ENCODE data around the gene NTS.

NTS gene, protein sequence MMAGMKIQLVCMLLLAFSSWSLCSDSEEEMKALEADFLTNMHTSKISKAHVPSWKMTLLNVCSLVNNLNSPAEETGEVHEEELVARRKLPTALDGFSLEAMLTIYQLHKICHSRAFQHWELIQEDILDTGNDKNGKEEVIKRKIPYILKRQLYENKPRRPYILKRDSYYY

DNA sequence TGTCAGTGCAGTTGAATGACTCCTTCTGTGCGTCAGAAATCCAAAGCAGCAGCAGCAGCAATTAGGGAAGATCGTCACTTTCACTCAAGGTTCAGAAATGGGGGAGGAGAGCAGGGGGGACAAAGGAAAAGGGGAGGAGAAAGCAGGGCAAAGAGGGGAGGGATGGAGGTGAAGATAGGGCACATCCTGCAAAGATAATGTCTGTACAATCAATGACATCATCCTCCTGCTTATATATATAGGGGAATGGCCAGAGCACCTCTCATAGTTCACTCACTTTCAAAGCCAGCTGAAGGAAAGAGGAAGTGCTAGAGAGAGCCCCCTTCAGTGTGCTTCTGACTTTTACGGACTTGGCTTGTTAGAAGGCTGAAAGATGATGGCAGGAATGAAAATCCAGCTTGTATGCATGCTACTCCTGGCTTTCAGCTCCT, at the start of gene NTS:
Gene NTS (plus strand): TSS at position 265 of the 431 bp plus-strand sequence. CDS start 109 bp downstream, at position 374.
- no peak for DNase-seq

DNA sequence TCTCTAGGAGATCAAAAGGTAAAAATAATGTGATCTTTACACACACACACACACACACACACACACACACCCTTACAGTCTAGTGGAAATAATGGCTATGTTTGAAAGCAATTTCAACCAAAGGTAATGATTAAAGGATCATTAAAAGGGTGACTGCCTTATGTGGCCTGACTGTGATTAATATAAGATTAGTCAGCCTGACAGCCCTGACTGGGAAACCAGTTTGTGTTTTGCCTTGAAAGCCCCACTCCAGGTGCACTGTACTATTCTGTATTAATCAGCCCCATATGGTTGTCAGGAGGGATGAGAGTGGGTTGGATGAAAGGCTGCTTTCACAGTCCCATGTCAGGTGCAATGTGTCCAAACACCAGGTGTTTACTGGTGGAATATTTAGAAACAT, 48.3 kb upstream of the NTS start:
- no peak for DNase-seq

DNA sequence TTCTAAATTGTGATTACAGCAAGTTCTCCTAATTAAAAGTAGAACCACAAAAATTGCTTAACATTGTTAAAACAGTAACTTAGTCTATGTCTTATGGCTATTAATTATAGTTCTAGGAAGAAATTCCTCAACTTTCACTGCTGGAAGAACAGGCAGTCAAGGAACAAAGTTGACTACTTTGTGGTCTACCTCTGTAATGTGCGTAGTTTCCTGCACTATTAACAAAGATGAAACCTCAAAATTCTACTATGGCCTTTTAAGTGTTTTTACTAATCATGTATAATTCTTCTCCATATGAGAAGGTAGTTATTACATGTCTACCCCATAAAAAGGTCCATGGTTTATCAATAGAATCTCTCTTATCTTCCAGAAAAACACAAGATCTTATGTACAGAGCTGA, 45.5 kb upstream of the NTS start:
- no peak for DNase-seq

DNA sequence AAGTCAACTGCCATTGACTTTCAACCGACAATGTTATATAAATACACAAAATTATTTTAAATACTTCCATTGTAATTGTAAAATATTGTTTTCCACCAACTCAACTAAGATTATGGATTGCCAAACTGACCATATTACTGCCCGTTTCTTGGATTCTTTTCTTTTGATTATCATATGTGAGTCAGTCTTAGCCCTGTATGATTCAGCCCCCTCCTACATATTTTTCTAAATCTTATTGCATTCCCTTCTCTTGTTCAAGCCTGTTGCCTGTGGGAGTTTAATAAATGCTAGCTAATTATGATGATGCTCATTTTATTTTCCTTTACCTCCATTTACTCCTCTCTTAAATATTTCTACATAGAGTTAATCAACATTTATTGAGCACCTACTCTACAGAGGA, 44.7 kb upstream of the NTS start:
- DNase-seq: no peak

DNA sequence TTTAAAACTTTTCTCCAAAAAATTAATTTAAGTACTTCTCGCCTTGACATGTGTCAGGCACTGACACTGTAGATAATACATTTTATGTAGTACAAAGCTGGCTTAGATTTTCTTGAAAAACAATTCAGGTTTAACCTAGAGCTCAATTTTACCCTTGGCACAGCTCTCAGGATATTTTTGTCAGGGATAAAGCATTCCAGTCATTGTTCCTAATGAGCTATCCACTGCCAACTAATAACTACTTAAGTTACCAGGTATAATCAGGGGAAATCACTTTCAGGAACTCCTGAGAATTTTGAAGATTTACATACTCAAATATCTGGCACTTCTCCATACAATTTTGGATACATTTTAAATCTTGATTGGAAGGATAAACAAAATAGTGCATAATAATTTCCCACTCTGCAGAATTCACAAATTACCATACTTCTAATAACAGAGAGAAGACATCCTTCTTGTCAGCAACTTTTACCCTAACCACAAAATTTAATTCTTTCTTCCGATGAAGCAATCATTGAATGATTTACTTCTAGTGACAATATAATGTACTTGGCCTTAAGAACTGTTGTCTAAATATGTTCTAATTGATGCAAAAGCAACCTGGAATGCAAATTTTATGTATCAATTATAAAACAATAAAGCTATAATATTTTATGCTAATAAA, 42.6 kb upstream of the NTS start:
- DNase-seq: no peak

DNA sequence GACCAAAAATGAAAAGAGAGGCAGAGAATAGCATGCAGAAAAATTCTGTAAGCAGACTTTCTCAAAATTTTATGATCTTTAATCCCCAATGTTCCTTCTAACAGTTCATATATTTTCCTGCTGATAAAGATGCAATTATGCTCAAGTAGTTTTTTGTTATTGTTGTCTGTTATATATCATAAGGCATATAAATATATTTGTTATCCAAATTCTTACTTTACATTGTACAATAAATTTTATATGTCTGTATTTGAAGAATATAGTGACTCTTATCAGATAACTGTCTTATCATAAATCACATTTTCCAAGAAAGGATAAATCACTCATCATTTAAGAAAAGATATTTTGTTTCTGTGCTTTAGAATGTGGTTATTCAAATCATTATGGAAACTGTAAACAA, 40.5 kb upstream of the NTS start:
- no peak for DNase-seq

DNA sequence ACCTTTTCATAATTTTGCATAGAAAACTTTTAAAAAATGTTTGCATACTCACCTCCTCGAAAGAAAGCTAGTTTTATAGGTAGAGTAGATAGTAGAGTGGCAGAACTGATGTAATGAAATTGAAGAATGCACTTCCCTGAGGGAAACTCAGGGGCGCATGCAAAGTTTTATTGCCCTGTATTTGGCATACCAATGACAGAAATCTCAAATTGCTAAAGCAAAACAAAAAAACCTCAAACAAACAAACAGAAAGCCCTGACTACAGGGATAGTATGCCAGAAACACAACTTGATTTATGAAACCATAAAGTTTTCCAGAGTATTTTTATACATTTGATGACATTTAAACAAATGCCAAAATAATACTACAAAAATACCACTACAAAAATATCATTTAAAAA, 39.7 kb upstream of the NTS start:
- DNase-seq: no peak

DNA sequence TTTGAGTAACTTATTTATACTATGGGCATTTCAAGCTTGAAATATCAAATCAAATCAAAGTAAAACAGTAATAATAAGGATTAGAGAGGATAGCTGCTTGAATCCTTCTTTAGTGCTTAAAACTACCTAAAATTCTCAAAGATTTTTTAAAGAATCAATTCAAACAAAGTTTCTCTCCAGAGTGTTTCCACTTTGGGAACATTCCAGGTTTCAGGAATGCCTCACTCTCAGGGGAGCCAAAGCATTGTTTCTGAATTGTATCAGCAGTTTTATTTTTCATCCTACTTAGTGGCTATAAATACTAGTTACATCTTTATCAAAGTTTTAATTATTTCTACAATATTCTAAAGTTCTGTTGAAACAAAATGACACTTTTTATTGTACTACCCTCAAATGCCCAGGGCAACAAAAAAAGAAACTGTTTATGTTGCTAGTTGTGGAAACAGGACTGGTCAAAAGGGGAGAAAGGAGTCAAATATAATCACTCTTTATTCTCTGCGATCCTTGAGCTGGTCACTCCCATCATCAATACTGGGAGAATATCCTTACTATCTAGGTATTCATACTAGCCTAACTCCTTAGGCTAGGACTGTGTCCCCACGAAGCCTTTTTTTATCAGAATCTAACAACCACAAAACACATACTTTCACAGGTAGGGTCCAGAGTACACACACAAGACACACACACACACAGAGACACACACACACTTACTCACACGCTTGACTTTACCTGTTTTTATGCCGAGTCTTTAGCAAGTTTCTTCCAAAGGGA, 38.5 kb upstream of the NTS start:
- DNase-seq: no peak

DNA sequence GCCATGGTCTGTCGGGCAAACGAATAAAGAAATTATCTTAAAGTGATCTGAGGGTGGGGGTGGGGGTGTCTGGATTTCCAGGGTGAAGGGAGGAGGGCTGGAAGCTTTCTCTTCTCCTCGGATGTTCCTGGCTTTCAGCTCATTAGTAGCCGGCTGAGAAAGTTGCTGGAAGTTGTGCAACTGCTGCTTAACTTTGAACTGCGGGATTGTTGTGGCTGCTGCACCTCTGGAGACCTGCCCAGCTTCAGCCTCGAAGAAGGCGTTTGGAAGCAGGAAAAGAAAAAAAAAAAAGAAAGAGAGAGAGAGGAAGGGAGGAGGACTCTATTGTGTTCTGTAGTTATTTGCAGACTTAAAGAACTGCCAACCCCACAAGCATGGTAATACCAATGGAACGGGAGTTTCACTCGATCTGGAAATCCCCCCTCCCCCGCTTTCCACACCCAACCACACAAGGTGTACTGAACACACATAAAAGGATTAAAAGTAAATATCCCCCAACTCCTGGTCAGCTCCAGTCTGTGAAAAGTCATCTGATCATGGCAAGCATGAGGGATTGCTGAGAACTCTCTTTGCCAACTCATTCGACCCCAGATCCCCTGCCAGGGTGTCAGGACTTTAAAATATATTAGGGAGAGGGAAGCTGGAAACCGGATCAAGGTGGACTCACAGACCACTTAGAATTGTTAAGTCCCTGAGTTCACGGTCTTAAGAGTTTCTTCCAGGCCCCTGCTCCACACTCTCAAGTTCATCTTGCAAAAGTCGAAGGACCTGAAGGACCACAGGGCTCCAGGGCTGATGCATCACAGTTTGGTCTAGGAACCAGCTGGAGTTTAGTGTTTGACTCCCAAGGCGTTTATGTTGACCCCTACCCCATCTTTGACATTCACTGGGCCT, 37.7 kb upstream of the NTS start, which contains the start of gene RASSF9:
Gene RASSF9 (minus strand): TSS at position 213 of the 894 bp plus-strand sequence. CDS start 208 bp downstream, at position 5.
- DNase-seq: no peak

DNA sequence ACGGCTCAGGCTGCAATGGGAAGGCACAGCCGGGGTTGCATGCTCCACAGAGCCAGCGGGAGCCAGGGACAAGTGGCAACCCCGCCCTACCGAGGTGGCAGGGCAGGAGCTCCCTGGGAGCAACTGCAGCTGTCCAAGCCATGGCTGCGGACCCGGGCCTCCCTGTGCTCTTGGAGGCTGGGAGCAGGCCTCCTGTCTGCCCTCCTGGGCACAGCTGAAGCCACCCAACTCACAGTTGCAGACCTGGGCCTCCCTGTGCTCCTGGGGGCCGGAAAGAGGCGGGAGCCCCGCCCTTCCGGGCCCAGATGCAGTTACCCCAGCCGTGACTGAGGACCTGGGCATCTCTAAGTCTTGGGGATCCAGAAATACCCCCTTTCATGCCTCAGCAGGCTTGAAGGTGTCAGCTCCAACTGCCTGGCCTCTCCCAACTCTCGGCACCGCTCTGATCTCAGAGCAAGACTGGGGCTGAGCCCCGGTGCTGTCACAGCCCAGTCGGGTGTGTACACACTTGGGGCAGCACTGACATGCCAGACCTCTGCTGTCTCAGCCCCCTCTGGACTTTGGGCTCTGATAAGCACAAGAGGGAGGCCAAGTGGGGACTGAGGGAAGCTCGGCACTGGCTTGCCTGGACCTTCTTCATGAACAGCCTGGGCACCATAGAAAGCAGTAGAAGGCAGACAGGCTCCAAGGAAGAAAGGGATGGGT, 30.3 kb upstream of the NTS start:
- DNase-seq: no peak

DNA sequence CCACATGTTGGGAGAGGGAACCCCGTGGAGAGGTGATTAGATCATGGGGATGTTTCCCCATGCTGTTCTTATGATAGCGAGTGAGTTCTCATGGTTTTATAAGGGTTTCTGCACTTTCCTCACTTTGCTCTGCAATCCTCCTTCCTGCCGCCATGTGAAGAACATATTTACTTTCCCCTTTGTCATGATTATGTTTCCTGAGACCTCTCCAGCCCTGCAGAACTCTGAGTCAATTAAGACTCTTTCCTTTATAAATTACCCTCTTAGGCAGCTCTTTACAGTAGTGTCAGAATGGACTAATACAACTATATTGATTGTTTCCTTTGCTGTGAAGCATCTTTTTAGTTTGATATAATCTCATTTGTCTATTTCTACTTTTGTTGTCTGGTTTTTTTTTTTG, 24.8 kb upstream of the NTS start:
- DNase-seq: no peak

DNA sequence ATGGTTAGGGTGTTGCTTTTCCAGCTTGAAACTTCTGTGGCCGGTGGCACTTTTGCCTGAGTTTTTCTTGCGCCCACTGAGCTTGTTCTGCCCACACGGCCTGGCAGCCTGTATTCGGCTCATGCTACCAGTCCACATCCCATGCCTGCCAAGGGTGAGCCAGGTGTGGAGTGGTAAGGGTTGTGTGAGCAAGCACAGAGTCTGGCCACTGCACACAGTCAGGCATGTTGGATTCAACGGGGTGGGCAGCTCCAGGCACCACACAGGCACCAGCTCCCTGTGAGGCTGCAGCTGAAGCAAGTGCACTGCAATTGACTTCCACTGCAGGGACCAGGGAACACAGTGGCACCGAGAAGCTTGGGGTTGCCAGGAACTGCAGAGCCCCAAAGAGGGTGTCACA, 18.8 kb upstream of the NTS start:
- no peak for DNase-seq

DNA sequence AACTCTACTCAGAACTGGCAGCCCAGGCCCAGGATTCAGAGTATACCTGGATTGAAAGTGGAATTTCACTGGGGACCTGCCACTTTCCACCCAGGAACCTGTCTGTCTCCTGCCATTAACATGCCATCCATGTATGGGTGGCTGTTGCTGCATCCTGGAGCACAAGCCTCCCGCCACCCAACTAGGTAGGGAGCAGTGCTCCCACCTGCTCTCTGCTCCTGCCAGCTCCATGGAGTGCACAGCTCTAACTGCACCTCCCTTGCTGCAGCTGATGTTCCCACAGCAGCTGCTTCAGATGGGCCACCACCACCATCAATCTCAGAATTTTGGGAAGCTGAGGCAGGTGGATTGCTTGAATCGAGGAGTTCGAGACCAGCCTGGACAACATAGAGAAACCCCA, 17.1 kb upstream of the NTS start:
- no peak for DNase-seq

DNA sequence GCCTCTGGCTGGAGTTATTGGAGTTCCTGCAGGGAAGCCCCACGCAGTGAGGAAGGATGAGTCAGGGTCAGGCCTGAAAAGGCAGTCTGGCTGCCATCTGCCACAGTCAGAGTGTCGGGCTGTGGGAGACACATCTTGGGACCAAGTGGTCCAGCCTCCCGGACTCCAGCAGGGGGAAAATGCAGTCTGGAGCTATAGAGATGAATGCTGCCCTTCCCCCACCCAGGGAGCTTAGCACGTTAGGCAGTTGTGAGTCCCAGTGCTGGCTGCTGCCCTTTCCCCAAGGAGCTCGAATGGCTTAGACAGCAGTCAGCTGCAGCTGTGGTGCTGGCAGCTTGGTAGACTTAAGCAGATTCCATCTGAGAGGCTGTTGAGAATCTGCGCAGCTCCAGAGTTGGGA, 8.2 kb upstream of the NTS start:
- no peak for DNase-seq

DNA sequence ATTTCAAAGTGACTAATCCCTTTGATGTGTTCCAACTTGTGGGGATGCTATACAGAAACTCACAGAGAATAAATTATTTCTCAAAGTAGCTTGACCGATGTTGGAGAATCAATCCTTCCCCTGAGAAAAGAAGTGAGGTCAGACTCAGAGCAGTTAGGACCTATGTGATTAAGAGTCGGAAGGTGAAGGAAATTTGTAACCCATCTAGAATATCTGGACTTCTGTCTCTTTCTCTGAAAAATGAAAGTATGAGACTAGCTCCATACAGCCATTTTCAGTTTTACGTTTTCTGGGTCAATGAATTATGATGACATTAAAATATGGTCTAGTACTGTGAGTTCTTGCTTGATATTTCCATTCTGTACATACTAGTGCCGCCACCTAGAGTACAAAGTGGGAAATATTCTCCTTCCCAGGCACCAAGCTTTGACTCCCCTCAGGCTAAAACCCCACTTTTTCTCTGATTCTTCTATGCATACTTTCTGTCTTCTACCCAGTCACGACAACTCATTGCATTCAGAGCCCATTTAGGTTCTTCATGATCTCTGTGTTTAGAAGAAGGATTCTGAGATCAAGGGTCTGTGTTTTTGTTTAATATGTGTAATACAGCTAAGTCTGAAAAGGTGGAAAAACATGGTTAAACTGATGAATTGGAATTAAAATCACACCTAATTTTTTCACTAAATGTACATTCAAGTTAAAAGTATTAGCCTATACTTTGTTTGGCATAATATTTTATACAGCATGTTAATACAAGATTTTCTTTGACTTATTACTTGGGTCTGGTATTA, 6.9 kb upstream of the NTS start:
- DNase-seq: no peak

DNA sequence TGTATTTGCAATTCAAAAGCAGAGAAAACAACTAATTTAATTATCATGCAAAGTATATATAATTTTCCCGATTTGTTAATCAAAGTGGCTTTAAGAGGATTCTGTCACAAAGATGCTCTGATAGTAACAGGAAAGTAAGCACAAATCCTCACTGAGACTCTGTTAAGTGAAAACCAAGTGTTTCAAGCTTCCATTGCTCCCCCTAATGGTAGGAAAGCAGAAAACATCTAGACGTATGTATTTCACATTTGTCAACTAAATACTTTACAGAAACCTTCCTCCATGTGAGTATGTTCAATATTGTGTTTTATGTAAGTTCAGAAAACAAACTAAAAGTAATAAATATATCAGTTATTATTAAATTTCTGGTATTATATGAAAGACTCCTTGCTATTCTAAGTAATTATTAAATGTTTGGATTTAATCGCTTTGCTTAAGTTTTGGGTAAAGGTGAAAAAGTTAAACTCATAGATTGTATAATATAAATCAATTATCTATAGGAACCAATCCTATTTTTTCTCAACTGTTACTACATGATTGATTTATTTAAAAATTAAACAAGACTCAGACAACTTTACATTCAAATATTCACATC, 1.5 kb upstream of the NTS start:
- DNase-seq: no peak

DNA sequence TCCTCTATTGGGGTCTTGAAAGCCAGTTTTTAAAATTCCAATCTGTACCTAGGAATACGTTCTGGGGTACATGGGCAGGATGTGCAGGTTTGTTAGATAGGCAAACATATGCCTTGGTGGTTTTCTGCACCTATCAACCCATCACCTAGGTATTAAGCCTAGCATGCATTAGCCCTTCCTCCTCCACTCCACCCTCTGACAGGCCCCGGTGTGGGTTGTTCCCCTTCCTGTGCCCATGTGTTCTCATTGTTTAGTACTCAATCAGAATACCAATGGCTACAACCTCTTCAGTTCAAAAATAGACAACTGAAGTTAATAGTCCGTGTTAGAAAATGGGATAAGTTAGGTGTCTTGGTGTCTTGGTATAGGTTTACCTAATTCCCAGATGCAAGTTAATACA, 3.4 kb downstream of the NTS start:
- DNase-seq: no peak

DNA sequence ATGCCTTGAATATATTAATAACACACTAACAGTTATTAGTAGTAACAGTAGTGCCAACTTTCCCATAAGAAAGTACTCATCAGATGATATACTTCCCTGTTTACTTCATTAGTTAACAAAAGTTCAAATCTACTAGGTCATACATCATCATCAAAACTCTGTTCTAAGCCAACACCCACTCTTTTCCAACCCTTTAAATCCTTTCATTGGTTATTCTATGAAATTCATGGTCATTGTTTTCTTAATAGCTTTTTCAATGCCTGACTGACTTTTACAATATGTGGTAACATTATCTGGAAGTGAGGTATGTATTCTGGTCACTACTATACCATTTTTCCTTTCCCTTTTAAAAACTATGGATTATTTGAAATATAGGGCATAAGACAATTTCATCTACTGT, 9.7 kb downstream of the NTS start:
- no peak for DNase-seq

DNA sequence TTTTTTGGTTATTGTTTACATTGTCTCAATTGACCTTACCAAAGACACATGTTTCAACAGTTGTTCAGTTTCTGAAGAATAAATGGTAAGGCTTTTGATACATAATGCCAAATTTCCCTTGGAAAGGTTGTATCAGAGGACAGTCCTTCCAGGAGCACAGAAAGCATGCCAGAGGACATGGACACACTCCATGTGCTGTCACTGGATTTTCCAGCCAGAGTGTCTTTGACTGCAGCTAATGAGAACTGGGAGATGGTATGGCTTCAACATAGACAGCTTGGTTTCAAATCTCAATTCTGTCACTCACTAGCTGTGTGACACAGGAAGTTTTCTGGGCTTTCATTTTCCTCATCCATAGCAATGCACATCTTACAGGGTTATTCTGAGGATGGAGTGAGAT, 20.6 kb downstream of the NTS start:
- no peak for DNase-seq

DNA sequence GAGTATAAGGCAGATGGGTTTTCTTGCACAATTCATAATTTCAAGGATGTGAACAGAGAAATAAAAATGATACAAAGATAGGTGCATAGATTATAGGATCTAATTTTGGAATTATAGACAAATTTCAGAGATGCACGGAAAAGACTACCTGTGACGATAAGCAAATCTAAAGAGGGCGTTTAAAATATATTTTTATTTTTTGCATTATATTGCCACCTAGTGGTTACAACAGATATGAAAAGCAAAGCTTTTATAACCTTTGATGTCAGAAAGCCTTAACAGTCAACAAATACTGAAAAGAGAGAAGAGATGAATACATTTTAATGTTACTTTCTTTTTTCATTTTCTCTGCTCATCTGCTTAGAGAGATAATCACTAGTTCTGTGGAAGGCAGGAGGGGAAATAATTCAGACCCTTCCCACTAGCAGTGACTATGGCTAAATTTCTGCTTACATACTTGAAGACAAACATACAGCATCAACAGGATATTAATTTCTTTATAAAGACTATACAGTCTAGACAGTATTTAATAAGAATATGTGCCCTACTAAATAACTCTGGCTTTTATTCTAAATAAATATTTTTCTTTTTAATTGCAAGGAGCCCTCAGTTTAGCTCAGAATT, 46.3 kb downstream of the NTS start:
- DNase-seq: no peak
